K562 (cell line): ENCODE measurements around the gene CRY2. TPM values are rescaled to one million over a fixed set of nuclear protein-coding genes. Genes with fewer than 3 reads are reported as not detected.

ENCODE experiments used
- CC2D1A ChIP-seq: fragments of 450-650 bp; IDR thresholded peaks from 2 replicates; pipeline ENCODE4 v1.6.1; 2017; ENCODE audit warnings: mild to moderate bottlenecking
- DLX4 ChIP-seq: fragments of 250-450 bp; sonication (Bioruptor Pico); IDR thresholded peaks from 2 replicates; pipeline ENCODE4 v1.6.1; 2021; ENCODE audit warnings: mild to moderate bottlenecking
- FIP1L1 ChIP-seq: fragments of 200-400 bp; formaldehyde crosslinking; IDR thresholded peaks from 2 replicates; pipeline ENCODE4 v1.6.1; 2018; ENCODE audit warnings: mild to moderate bottlenecking, low read depth, low read length; ENCODE audit not compliant: poor library complexity, severe bottlenecking
- GABPB2 ChIP-seq: fragments of 250-450 bp; sonication (Bioruptor Pico); conservative IDR thresholded peaks from 2 replicates; pipeline ENCODE4 v1.5.1; 2021; ENCODE audit warnings: mild to moderate bottlenecking
- HES1 ChIP-seq: fragments of 450-650 bp; IDR thresholded peaks from 2 replicates; pipeline ENCODE4 v1.6.1; 2016; ENCODE audit warnings: low read depth, mild to moderate bottlenecking, moderate library complexity
- HMGXB4 ChIP-seq: sonication (generic); formaldehyde crosslinking; IDR thresholded peaks from 2 replicates; pipeline ENCODE4 v1.8.1; 2023; ENCODE audit warnings: mild to moderate bottlenecking, missing genetic modification reagents
- ILK ChIP-seq: fragments of 450-650 bp; IDR thresholded peaks from 2 replicates; pipeline ENCODE4 v1.6.1; 2016; ENCODE audit warnings: missing genetic modification characterization, low read depth, mild to moderate bottlenecking, missing compliant biosample characterization, moderate library complexity, borderline replicate concordance
- IRF1 ChIP-seq: sonication (generic); formaldehyde crosslinking; IDR thresholded peaks from 2 replicates; pipeline ENCODE4 v1.8.0; 2022; ENCODE audit warnings: missing genetic modification reagents, mild to moderate bottlenecking, borderline replicate concordance
- JUND ChIP-seq, 2 experiments: IDR thresholded peaks; 2 replicates in 1 of 2; 3 replicates in 1 of 2; pipeline ENCODE4 v1.6.1; 2011; ENCODE audit warnings: borderline replicate concordance in 2 of 2, low read depth in 2 of 2, low read length in 2 of 2, improper control_type of control experiment in 1 of 2, missing biosample characterization in 1 of 2, missing genetic modification characterization in 1 of 2, missing genetic modification reagents in 1 of 2
- NEUROD1 ChIP-seq: fragments of 150-350 bp; IDR thresholded peaks from 2 replicates; pipeline ENCODE4 v1.6.1; 2014; ENCODE audit warnings: borderline replicate concordance, low read length, low read depth; ENCODE audit not compliant: partially characterized antibody
- PBX2 ChIP-seq, 2 experiments: IDR thresholded peaks in 1 of 2; conservative IDR thresholded peaks in 1 of 2; 2 replicates each; pipeline ENCODE4 v1.6.1; 2016; ENCODE audit warnings: low read depth in 2 of 2, mild to moderate bottlenecking in 1 of 2, missing compliant biosample characterization in 1 of 2, missing genetic modification characterization in 1 of 2, moderate library complexity in 1 of 2
- PRMT5 ChIP-seq: sonication (generic); formaldehyde crosslinking; IDR thresholded peaks from 2 replicates; pipeline ENCODE4 v1.5.0; 2020; ENCODE audit warnings: missing genetic modification reagents
- ZFP36 ChIP-seq: fragments of 150-350 bp; IDR thresholded peaks from 2 replicates; pipeline ENCODE4 v1.6.1; 2018; ENCODE audit warnings: low read length, low read depth; ENCODE audit not compliant: partially characterized antibody
- ZNF384 ChIP-seq: IDR thresholded peaks from 2 replicates; pipeline ENCODE4 v1.6.1; 2012; ENCODE audit warnings: low read depth, low read length, improper control_type of control experiment
- ZNF507 ChIP-seq: conservative IDR thresholded peaks from 2 replicates; pipeline ENCODE4 v1.6.1; 2017; ENCODE audit warnings: missing genetic modification characterization, missing compliant biosample characterization
- polyA plus RNA-seq, 8 experiments: library from polyadenylated mRNA; depleted of rRNA in 4 of 8; stranded (reverse) in 5 of 8; unstranded in 3 of 8; fragments of >200 nt; fragmentation: Nextera tagmentation in 2 of 8; fragmentation: Illumina TruSeq in 1 of 8; extraction: Ambion mirVana in 2 of 8; extraction: Trizol in 1 of 8; gene quantifications; 2 replicates each; pipeline versions ENCODE4 v1.2.1 to v1.2.3, GENCODE V29; 2011 to 2014; ENCODE audit warnings: inconsistent platforms in 1 of 8, missing spikeins in 1 of 8
- total RNA-seq, 7 experiments: library from RNA; depleted of rRNA in 6 of 7; stranded (reverse); fragments of >200 nt in 6 of 7; fragmentation: Illumina TruSeq in 2 of 7; extraction: Trizol in 2 of 7; gene quantifications; 2 replicates each; pipeline versions ENCODE4 v1.2.1 to v1.2.3, GENCODE V29; 2011 to 2021; ENCODE audit warnings: low replicate concordance in 1 of 7
- TF ChIP-seq, protein P1 (sequence below): conservative IDR thresholded peaks from 2 replicates; pipeline ENCODE4 v1.6.1; 2011; ENCODE audit warnings: low read depth, mild to moderate bottlenecking, low read length; ENCODE audit not compliant: control insufficient read depth

Gene CRY2
- total and polyA plus RNA-seq, 9 of the 15 experiments (the other 6 are each of a cell fraction or from before 2014, with no cell fraction given): 2.3 to 23.9 (median 14.8) TPM

GRCh38 chr11:45846974-45847910 is at the start of gene CRY2 (continued):
- TF ChIP-seq HMGXB4: no peak
- no peak for TF ChIP-seq ZNF507 (tag)
- no peak for TF ChIP-seq ZFP36
- TF ChIP-seq, protein P1, sequence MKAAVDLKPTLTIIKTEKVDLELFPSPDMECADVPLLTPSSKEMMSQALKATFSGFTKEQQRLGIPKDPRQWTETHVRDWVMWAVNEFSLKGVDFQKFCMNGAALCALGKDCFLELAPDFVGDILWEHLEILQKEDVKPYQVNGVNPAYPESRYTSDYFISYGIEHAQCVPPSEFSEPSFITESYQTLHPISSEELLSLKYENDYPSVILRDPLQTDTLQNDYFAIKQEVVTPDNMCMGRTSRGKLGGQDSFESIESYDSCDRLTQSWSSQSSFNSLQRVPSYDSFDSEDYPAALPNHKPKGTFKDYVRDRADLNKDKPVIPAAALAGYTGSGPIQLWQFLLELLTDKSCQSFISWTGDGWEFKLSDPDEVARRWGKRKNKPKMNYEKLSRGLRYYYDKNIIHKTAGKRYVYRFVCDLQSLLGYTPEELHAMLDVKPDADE: peak; percentile 52; the same call in 1 of the 2 replicates
- TF ChIP-seq DLX4 (CRISPR knock-in tag): no peak
- TF ChIP-seq PRMT5 (CRISPR knock-in tag): peak; percentile 78; the same call in 1 of the 2 replicates
- peak; percentile 20; the same call in 1 of the 2 replicates for TF ChIP-seq IRF1 (CRISPR knock-in tag)
- no peak for TF ChIP-seq FIP1L1
- TF ChIP-seq PBX2 (CRISPR knock-in tag; IDR thresholded peaks at IDR 0.05; ENCODE audit: low read depth): no peak
- peak; percentile 65 for TF ChIP-seq PBX2 (tag; conservative IDR thresholded peaks at IDR 0.05; ENCODE audit: low read depth)
- no peak for TF ChIP-seq GABPB2
- TF ChIP-seq JUND (IDR thresholded peaks at IDR 0.05; ENCODE audit: borderline replicate concordance, low read depth, low read length): peak; percentile 41; the same call in 1 of the 2 replicates
- no peak; the same call in 2 of the 3 replicates for TF ChIP-seq JUND (tag; IDR thresholded peaks at IDR 0.05; ENCODE audit: borderline replicate concordance, low read depth, low read length)
- TF ChIP-seq CC2D1A: no peak
- TF ChIP-seq HES1: no peak
- TF ChIP-seq ILK (tag): no peak
- TF ChIP-seq ZNF384: no peak
- peak; percentile 18 for TF ChIP-seq NEUROD1
